ENCODE measurements around the gene PRICKLE2.

GRCh38 chr3:64145438-64145837 lies 79.8 kb downstream of the PRICKLE2 start:
- TF ChIP-seq, protein P1, sequence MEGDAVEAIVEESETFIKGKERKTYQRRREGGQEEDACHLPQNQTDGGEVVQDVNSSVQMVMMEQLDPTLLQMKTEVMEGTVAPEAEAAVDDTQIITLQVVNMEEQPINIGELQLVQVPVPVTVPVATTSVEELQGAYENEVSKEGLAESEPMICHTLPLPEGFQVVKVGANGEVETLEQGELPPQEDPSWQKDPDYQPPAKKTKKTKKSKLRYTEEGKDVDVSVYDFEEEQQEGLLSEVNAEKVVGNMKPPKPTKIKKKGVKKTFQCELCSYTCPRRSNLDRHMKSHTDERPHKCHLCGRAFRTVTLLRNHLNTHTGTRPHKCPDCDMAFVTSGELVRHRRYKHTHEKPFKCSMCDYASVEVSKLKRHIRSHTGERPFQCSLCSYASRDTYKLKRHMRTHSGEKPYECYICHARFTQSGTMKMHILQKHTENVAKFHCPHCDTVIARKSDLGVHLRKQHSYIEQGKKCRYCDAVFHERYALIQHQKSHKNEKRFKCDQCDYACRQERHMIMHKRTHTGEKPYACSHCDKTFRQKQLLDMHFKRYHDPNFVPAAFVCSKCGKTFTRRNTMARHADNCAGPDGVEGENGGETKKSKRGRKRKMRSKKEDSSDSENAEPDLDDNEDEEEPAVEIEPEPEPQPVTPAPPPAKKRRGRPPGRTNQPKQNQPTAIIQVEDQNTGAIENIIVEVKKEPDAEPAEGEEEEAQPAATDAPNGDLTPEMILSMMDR (IDR thresholded peaks at IDR 0.05) = no peak
- TF ChIP-seq POLR2A (IDR thresholded peaks at IDR 0.05) = no peak

Measured in right lobe of liver (tissue), 4 donors.